Retina (tissue), 1 donor: ENCODE measurements around the gene PTPRK.

ENCODE experiments used
- DNase-seq: peaks from one replicate; pipeline ENCODE4 v3.0.0-alpha.2; 2016

The PTPRK gene

GRCh38 chr6:128277379-128277778 lies 243.0 kb downstream of the PTPRK start:
- no peak for DNase-seq

- DNase-seq = no peak
Observed at GRCh38 chr6:128276311-128276710, 244.1 kb downstream of the PTPRK start.

GRCh38 chr6:128275681-128276080 lies 244.7 kb downstream of the PTPRK start:
- no peak for DNase-seq

- DNase-seq = no peak
Observed at GRCh38 chr6:128275030-128275429, 245.4 kb downstream of the PTPRK start.

GRCh38 chr6:128271527-128271926 lies 248.9 kb downstream of the PTPRK start:
- no peak for DNase-seq

GRCh38 chr6:128271011-128271410 lies 249.4 kb downstream of the PTPRK start:
- no peak for DNase-seq

- DNase-seq = no peak
Observed at GRCh38 chr6:128266946-128267345, 253.5 kb downstream of the PTPRK start.

- DNase-seq = no peak
Observed at GRCh38 chr6:128265706-128266105, 254.7 kb downstream of the PTPRK start.

GRCh38 chr6:128259730-128260685 lies 260.4 kb downstream of the PTPRK start:
- DNase-seq = no peak

GRCh38 chr6:128259029-128259724 lies 261.2 kb downstream of the PTPRK start:
- DNase-seq = no peak

GRCh38 chr6:128256095-128256494 lies 264.3 kb downstream of the PTPRK start:
- DNase-seq = no peak

- DNase-seq = no peak
Observed at GRCh38 chr6:128252341-128253176, 267.8 kb downstream of the PTPRK start.

- DNase-seq = no peak
Observed at GRCh38 chr6:128251445-128252340, 268.7 kb downstream of the PTPRK start.

- no peak for DNase-seq
Observed at GRCh38 chr6:128250370-128251070, 269.9 kb downstream of the PTPRK start.

- no peak for DNase-seq
Observed at GRCh38 chr6:128249429-128249828, 271.0 kb downstream of the PTPRK start.

- peak; percentile 14 for DNase-seq
Observed at GRCh38 chr6:128246472-128247260, 273.7 kb downstream of the PTPRK start.

- DNase-seq = no peak
Observed at GRCh38 chr6:128244751-128245405, 275.5 kb downstream of the PTPRK start.

GRCh38 chr6:128242765-128243403 lies 277.5 kb downstream of the PTPRK start:
- DNase-seq = no peak

- DNase-seq = no peak
Observed at GRCh38 chr6:128241216-128241615, 279.2 kb downstream of the PTPRK start.
